SHP77 (cell line): ENCODE measurements around the gene PTGES2.

Experiments used
- DNase-seq, 2 experiments: peaks; one replicate each; lab custom pipeline; 2025; lab: John Stamatoyannopoulos, UW

Gene PTGES2

DNA sequence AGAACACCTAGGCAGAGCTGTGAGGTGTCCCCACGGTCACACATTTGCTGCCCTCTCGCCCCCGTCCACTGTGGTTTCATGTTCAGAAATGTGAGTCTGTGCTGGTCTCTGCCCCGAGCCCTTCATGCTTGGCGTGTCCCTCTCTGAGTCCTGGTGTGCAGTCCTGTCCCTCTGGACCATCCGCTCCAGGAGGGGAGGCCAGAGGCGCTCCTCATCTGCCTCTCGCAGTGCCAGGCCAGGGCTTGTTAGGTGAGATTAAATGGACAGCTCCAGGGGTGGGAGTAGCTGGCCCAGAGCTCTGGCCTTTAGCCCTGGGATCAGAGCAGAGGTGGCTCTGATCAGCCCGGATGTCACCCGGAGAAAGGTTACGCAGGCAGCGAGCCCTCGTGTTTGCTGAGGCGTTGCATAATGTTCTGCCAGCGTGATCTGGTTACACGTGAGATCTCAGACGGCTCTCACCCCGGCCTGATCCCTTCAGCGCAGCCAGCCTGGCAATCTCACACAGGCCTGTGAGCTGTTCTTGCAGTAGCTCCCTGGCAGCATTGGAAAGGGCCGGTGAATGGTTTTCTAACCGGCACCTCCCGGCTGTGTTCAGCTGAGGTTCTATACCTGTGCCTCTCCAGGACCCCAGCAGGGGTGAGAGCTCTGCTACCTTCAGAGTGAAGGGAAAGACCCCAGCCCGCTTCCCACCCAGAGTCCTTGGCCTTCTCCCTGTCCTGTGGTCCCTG lies 24.5 kb downstream of the PTGES2 start:
- peak; percentile 18 to 58 for DNase-seq

DNA sequence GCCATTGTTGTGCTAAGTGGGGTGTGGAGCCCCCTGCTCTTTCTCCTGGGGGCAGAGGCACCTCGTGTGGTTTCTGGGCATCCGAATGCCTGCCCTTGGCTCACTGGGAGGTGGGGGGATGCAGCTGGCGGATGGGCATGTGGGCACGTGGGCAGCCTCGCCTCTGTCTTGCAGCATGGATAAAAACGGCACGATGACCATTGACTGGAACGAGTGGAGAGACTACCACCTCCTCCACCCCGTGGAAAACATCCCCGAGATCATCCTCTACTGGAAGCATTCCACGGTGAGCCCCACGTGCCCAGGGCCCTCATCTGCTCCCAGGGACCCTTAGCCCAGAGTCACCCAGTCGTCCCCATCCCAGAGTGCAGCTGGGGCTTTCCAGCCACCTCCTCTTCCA lies 25.3 kb downstream of the PTGES2 start:
- no peak for DNase-seq

DNA sequence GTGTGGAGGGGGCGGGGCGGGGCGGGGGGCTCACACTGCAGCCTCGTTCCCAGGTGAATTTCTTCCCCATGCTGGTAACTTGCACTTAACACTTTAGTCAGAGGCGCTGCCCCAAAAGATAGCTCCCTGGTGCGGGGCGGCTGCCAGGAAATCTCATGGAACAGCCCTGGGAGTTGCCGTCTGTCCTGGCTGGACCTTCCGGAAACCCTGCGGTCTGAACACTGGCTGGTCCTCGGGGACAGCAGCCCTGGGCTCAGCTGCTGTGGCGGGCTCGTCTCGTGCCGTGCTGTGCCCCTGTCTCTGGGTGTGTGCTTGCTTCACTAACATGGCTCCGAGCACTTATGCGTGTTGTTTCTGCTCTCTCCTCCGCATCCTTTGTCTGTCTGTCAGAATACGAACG lies 25.8 kb downstream of the PTGES2 start:
- no peak for DNase-seq

DNA sequence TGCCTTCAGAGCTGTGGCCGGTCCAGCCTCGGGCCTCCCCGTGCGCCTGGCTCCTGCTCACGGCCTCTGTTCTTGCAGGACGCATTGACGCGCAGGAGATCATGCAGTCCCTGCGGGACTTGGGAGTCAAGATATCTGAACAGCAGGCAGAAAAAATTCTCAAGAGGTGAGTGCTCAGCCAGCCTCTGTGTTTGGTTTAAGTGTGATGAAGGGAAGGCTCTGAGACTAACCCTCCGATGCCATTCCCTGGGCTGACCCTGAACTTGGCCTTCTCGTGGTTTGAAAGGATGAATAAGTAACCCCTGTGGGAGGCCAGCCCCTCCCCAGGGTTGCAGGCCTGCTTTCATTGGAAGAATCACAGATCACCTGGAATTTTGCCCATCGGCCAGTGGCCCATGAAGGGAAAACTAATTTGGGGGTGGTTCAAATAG lies 26.3 kb downstream of the PTGES2 start:
- DNase-seq, result no peak

DNA sequence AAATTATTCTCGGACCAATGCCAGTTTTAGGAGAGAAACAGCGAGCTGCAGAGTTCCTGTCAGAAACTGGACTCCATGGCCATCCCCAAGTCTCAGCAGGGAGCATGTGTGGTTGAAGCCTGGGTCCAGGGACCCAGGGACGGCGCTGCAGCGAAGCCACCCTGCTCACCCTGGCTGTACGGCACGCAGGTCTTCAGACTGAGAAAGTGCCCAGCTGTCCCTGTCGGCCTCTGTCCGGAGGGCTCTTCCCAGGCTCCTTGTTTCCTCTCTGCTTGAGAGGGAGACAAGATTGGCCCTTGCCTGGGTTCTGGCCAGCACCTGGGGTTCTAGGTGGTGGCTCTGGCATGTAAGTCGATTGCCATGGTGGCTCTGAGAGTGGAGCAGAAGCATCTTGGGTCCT lies 26.9 kb downstream of the PTGES2 start:
- no peak for DNase-seq

DNA sequence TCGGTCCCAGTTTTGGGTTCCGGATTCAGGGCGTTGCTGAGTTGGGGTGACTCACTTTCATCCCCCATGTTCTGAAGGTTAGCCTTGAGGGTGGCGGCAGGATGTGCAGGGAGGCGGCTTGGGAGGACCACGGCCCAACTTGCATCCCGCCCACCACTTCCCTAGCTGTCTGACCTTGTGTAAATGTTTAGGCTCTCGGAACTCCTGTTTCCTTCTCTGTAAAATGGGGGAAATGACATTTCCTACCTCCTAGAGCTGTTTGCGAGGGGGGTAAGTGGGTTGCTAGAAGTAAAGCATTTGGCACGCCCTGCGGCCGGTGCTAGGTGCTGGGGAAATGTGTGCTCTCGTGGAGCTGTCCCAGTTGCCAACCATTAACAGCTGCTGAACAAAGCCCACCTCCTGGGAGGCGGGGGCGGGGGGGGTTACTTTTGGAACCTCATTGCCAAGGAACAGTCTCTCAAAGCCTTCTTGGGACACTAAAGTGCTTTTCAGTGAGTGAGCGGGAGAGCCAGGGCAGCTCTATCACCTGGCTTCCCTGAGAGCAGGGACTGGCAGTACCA lies 27.5 kb downstream of the PTGES2 start:
- DNase-seq, result no peak

DNA sequence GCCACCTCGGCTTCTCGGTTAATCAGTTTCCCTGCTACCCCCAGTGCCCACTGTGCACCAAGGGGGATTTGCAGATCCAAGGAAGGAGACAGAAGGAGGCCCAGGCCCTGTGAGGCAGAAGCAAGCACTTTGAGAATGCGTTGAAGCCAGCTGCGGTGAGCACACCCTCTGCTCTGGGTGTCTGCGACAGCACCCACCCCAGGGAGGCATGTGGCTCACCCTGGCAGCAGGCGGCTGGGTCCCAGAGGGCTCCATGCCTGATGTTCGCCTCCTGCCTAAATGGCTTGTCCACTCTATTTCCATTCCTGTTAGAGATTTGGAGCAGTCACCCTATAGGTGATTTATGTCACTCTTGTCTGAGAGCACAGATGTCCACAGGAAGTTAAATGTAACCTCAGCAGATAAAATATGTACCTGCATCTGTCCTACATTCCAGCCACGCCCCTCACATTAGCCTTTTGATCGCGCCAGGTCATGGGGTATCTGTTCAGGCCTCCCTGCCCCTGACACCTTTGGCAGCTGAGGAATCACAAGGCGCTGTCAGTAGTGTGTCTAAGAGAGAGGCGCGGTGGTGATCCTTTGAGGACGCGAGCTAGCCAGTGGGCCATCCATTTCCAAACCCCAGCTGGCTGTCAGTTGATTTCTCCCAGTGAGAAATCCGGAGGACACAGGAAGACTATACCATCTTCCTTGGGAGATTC lies 28.1 kb downstream of the PTGES2 start:
- DNase-seq, result no peak

DNA sequence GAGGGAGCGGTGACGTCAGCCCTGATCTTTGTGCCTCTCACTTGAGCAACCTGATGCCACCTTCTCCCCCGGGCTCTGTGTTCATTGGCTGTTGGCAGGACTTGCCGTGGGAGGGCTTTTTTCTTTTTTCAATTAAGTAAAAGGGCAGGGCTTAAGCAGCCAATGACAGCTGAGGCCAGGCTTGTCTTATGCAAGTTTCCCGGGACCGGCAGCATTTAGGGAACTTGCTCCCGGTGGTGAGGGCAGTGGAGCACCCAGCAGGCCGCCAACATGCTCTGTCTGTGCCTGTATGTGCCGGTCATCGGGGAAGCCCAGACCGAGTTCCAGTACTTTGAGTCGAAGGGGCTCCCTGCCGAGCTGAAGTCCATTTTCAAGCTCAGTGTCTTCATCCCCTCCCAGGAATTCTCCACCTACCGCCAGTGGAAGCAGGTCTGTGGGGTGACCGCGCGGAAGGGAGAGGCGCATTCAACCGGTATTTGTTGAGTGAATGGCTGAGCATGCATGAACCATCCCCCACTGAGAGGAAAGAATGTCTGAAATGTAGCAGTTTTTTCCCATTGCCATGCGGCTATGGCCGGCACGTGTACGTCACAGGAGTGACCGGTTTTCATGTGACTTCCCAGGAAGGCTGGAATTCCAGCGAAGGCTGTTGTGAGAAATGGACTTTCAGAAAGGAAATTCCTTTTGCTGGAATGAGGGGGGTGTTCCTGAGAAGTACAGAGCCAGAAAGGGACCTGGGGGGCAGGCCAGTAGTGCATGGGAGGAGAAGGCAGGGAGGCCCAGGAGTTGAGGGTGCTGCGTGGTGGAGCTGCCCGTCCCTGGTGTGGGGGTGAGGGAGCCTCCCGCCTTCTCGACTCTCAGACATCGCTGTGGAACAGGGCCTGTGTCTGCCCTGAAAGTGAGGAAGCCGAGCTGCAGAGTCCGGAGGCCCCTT lies 29.0 kb downstream of the PTGES2 start:
- peak; percentile 89 to 95 for DNase-seq

DNA sequence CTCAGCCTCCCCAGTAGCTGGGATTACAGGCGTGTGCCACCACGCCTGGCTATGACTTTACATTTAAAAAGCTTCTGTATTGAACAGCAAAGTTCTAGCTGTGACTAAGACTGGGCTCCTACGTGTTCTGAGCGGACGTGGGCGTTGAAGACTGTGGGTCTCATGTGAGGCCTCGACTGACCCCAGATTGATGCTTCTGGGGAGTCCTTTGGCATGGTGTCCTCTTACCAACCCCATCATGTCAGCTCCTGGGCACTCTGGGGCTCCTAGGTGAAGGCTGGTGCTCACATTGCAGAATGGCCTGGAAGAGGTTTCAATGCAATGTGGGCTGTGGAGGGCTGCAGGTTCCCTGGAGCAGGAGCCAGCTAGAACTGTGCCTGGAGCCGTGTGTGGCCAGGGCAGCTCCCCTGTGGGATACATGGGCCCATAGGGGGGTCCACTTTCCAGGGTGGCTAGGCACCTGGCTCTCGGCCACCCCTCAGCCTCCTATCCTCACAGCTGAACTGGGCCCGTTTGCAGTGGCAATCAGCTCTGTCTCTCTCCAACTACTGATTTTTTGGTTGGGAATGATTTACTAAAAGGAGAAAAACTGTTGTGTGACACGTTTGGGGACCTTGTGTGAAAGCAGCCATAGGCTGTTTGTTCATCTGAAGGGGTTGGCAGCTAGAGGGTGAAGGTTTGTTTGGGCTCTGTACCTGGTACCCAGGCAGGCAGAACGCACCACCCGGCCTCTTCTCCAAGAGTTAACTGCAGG lies 29.8 kb downstream of the PTGES2 start:
- no peak for DNase-seq

DNA sequence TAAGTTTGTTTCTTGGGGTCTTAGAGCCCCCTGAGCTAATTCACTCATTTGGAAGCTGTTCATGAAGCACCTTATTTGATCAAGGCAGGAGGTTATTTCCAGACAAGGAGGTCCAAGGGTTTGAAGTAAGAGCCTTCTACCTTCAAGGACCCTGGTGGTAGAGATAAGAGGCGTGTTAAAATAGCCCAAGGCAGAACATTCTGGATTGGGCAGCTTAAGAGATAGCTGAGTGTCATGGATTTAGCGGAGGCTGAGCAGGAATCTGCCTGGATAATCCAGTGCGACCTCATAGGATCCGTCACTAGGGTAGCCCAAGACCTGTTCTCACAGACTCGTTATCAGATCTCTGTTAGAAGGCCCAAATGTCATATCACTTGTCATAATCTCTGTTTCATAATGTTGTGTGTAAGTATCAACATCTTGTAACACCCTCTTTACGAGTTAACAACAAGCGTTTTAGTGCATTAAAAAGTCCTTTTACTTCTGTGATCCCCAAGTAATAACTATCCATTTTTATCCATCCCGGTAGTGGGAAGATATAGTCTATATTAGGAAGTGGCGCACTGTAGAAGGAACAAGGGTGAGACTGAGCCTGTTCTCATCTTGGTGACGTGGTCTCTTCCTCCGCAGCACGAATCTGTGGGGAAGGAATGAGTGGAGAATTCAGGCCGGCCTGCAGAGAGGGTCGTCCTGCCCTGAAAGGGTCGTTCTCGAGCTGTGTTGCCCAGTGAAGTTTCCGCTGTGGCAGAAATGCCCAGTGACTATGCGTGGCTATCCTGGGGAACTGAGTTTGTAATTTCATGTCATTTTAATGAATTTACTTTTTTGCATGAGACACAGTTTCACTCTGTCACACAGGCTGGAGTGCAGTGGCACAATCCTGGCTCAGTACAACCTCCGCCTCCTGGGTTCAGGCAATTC lies 30.7 kb downstream of the PTGES2 start:
- no peak for DNase-seq

DNA sequence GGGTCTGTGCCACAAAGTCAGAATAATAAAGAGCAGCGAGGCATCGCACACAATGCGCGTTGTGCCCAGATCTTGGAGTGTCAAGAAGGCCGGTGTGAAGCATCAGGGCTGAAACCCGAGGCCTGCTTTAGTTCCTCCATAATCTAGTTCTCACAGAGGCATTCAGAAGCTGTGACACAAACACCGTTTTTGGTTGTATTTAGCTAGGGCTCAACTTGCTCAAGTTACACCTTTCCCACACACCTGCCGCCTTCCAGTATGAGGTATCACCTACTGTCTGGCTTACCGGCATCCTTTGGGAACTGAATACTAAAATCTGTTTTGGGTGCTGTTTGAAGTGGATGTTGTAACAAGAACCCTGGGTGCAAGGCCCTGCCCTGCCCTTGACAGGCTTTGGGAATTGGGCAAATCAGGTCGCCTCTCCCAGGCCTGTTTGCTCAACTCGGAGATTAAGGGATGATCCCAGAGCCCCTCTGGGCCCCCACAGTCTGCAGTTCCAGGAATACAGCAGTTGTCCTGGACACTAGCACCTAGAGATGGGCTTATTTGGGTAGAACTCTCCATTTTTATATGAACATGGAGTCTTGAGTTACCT lies 32.5 kb downstream of the PTGES2 start:
- no peak for DNase-seq

DNA sequence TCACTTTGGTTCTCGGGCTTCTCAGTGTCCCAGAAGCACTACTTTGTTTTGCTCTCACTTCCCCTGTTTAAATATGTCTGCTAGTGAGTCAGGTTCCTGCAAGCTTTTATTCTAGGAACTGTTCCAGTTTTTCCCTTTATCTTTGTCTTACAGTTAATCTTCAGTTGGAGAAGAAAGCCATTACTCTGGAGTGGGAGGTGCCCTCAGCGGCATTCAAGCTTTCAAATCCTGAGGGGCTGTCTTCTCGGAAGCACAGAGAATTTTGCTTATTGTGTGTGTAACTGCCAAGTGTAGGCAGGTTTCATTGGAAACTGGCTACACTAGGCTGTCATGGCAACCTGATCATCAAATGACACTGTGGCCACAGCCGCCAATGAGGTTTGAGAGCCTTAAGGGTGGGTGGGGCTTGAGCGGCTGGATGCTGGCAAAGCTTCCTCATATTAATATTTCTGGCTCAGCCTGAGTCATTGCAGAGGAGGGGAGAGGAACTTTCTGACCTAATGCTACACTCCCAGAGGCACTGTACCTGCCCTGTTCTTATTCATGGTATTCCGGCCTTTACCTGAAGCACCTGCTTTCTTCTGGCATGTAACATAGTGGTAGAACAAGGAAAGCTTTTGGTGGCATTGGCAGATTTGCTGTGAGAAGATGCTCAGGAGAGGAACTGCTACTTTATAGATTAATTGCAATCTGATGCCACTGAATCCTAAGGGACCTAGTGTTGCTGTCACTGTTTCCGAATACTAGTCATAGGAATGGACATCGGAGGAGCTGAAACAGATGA lies 33.2 kb downstream of the PTGES2 start:
- DNase-seq, result peak; percentile 78 to 89

DNA sequence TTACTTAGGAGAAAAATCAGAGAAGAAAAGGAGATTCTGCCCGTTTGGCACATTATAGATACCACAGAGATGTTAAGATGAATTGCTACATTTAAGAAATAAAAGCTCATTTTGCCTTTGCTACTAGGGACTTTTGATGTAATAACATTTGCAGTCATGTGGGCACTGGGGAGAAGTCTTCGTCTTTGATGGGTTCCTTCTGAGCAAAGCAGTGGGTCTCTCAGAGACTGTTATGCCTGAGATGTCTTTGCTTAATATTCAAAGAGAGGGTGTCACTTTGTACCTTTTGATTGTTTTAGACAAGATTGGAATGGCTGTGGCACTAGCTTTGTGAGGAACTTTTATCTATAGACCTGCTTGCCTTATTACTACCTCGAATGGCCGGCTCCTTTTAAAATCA lies 34.5 kb downstream of the PTGES2 start:
- no peak for DNase-seq

DNA sequence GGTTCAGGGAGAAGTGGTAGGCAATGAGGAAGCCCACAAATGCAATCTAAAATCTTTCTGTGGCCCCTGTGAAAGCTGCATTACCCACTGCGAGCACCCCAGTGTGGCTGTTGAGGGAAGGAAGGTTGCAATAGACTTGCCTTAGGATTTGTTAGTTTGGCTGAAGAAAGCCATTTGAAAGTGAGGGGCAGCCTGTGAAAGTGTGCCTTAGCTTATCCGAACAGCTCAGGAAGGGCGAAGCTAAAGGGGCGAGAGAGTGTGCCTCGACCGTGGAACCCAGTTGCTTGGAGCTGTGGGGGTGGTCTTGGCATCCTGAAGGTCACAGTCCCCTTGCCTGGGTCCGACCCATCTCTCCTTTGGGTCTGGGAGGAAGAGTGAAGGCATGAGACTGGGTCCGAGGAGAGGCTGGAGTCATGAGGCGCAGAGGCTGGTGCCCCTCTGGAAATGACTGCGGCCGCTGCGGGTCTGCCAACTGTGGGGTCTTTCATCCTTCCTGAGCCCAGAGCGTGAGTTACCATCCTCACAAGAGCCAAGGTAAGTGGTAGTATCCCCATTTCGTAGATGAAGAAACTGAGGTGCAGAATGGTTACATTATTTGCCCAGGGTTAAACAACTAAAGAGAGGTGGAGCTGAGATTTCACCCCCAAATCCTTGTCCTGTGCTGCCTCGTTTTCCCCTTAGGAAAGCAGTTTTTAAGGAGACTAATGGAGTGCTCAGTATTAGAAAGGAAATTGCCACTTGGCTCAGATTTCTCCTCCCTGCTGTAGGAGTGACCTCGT lies 35.1 kb downstream of the PTGES2 start:
- DNase-seq, result no peak

DNA sequence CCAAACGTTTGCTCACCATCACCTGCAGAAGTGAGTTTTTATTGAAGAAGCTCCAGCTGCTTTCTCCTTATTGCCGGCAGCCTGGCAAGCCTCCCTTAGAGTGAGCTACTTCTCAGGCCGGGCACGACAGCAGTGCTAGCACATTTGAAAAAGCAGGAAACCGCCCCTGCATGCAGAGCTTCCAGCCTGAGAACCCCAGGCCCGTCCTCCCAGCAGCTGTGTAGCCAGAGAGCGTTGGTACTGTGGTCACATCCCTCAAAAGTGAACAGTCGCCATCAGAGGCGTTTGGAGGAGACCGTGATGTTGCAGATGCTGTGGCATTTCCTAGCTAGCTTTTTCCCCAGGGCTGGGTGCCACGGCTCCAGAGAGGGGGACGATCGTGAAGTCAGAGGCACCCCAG lies 36.0 kb downstream of the PTGES2 start:
- DNase-seq, result no peak

DNA sequence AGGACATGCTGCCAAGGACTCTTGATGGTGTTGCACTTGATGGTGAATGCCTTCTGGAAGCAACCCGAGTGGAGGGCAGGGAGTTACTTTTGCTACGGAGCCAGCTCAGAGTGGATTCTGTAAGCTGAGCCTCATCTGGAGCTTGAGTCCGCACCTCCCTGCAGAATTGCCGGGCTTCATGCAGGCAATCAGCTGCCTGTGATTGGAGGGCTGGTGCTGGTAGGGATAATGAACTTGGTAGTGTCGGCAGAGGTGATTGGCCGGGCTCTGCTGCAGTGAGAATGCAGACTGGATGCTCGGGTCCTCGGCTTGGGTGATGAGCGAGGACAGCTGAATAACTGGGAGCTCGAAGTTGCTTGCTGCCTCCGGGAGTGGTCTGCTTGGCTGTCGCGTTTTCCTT lies 36.4 kb downstream of the PTGES2 start:
- no peak for DNase-seq

DNA sequence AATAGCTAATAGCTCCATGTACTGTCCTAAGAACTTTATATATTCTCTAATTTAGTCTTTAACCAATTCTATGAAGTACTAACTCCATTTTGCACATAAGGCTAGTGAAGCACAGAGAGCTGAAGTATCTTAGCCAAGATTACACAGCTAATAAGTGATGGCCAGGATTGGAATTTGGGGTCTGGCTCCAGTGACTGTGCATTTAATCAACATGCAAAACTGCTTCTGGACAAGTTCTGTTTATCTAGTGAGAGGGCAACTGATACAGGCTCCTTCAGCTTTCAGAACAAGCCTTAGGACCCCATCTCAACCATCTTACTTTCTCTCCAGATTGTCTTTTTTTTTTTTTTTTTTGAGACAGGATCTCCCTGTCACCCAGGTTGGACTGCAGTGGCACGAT lies 38.2 kb downstream of the PTGES2 start:
- DNase-seq, result no peak

DNA sequence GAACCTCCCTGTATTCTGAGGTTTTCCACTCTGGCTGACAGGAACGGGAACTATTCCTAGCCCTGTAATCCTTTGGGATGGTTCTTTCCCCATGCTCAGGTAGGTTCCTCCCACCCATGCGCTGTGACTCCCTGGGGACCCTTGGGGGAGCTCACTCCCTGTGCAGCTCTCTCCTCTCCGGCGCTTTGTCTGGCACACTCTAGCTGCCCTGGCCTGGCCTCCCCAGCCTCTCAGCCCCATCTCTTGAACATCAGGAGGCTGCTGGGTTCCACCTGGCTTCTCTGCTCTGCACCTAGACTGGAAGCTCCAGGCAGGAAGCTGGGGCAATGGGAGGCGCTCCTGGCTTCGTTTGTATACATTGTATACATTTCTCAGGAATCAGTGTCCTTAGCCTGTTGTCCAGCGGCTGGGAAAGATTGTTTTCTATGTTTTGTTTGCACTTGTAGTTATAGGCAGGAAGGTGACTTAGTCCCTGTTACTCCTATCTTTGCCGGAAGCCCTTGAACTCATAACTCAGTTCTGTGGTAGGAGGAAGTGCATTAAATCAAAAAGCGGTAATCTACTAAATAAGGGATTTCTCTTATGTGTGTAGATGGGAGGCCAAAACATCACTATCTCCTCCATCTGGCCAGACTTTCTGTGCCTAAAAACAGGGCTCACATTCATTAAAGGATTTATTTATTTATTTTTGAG lies 39.1 kb downstream of the PTGES2 start:
- no peak for DNase-seq
